Gastrocnemius medialis (tissue), 4 donors: ENCODE measurements around the gene RPS18. TPM values are rescaled to one million over a fixed set of nuclear protein-coding genes. Genes with fewer than 3 reads are reported as not detected.
"Not testable (repeated sequence)": the region's sequence is repeated elsewhere in the genome, so short reads cannot be mapped to it uniquely, and the experiment has no call there.

Source experiments
- ATAC-seq, 2 donors: fragments of 150-250 bp; one replicate each; pipeline ENCODE4 v1.9.1; 2016
- DNase-seq, 2 donors: peaks; one replicate each; pipeline ENCODE4 v3.0.0-alpha.2; 2019
- H3K27ac ChIP-seq, 4 donors: fragments of 200-600 bp; sonication (generic); 1 replicate in 1 of 4; 2 replicates in 3 of 4; pipeline ENCODE4 v1.5.1; 2016 to 2018; ENCODE audit warnings: mild to moderate bottlenecking in 2 of 4, moderate library complexity in 1 of 4
- H3K27me3 ChIP-seq, 3 donors: fragments of 200-600 bp; sonication (generic) in 2 of 3; 1 replicate in 1 of 3; 2 replicates in 2 of 3; pipeline versions ENCODE4 v1.5.1 to v1.6.0; 2016 to 2019; ENCODE audit warnings: mild to moderate bottlenecking in 1 of 3, moderate library complexity in 1 of 3
- H3K36me3 ChIP-seq, 2 donors: fragments of 200-600 bp; sonication (generic) in 1 of 2; one replicate each; pipeline ENCODE4 v1.5.1; 2017 to 2018
- H3K4me1 ChIP-seq, 2 donors: fragments of 200-600 bp; sonication (generic) in 1 of 2; one replicate each; pipeline ENCODE4 v1.5.1; 2016 to 2017; ENCODE audit warnings: mild to moderate bottlenecking in 2 of 2
- H3K4me3 ChIP-seq, 4 donors: fragments of 200-600 bp; sonication (generic) in 3 of 4; 1 replicate in 1 of 4; 2 replicates in 3 of 4; pipeline ENCODE4 v1.5.1; 2016 to 2019; ENCODE audit warnings: mild to moderate bottlenecking in 2 of 4
- H3K9me3 ChIP-seq, 3 donors: fragments of 200-600 bp; sonication (generic) in 2 of 3; 1 replicate in 1 of 3; 2 replicates in 2 of 3; pipeline ENCODE4 v1.5.1; 2016 to 2019
- CTCF ChIP-seq, 5 experiments: fragments of 450-650 bp in 3 of 5; fragments of 200-600 bp in 2 of 5; sonication (generic) in 2 of 5; IDR thresholded peaks in 4 of 5; conservative IDR thresholded peaks in 1 of 5; 1 replicate in 4 of 5; 2 replicates in 1 of 5; pipeline ENCODE4 v1.5.1; 2016 to 2019; ENCODE audit warnings: antibody characterized with exemption in 5 of 5, mild to moderate bottlenecking in 3 of 5, moderate library complexity in 3 of 5
- POLR2A ChIP-seq, 2 donors: fragments of 450-650 bp; IDR thresholded peaks; one replicate each; pipeline ENCODE4 v1.6.1; 2017; ENCODE audit warnings: antibody characterized with exemption in 2 of 2, mild to moderate bottlenecking in 2 of 2, moderate library complexity in 2 of 2
- in situ Hi-C, 4 donors: fragments of 200-750 bp; cut with MboI; loops; one replicate each; pipeline versions ENCODE4 v1.15.0 to v1.8.0; 2017; ENCODE audit warnings: low sequenced_read_pairs in 4 of 4
- intact Hi-C: fragments of 100-400 bp; cut with DNase I; formaldehyde crosslinking; loops from one replicate; pipeline ENCODE4 v1.15.1; 2023; ENCODE audit warnings: low total_unique reads
- total RNA-seq, 4 donors: library from RNA; depleted of rRNA; stranded (reverse); fragments of >200 nt; gene quantifications; one replicate each; pipeline versions ENCODE4 v1.1.0 to v1.2.3, GENCODE V29; 2016

RPS18 gene
- total RNA-seq, 4 donors from 2014 or later, result 1,834 to 2,142 (median 2,010) TPM

- Histone ChIP-seq H3K27ac (no peak overlapping the region), H3K27me3 (no peaks in the 10 kb centered on the region), H3K9me3 (no peaks in the 10 kb centered on the region), H3K4me3 (no peak overlapping the region), H3K4me1 (peaks cover 55 to 70% of the 10 kb centered on the region in 2 donors), H3K36me3 (peaks cover 0 to 45% of the 10 kb centered on the region in 2 donors)
- DNase-seq (no peak), ATAC-seq (no peak)
- in situ Hi-C loops, result no loop called here
- TF ChIP-seq POLR2A (IDR thresholded peaks at IDR 0.05), result no peak
- no peak for TF ChIP-seq CTCF (IDR thresholded peaks at IDR 0.05 in 4 of 5, conservative IDR thresholded peaks at IDR 0.05 in 1 of 5)
- intact Hi-C loops, result loop anchor here (2.0 to 10.0 kb wide), 3 partner anchors 25 to 1099 kb away; partner anchors contain the start of genes AGPAT1, RING1 and RNF5
These were observed 2.3 kb downstream of the RPS18 start for GRCh38 chr6:33273924-33274902.

- H3K4me3 ChIP-seq, result peak overlapping the region in 3 of 4 donors; percentile 61 to 64 (median 63)
- not testable (repeated sequence) for ATAC-seq, H3K27me3 ChIP-seq, H3K9me3 ChIP-seq, DNase-seq
- peaks cover 0 to 50% of the 10 kb centered on the region in 2 donors for H3K36me3 ChIP-seq
- peaks cover 48 to 69% of the 10 kb centered on the region in 2 donors for H3K4me1 ChIP-seq
- intact Hi-C loops, result loop anchor here (10.0 kb wide), 1 partner anchor 1101 kb away; the partner anchor contains the start of genes AGPAT1 and RNF5
- H3K27ac ChIP-seq, result peak overlapping the region in 3 of 4 donors; percentile 71 to 82 (median 81)
- in situ Hi-C loops, result loop anchor here in 1 of 4 donors (25.0 kb wide), 1 partner anchor 1414 kb away; the partner anchor contains the start of gene NEU1
These were observed 4.1 kb downstream of the RPS18 start for GRCh38 chr6:33275795-33276580.

- peaks cover 0 to 50% of the 10 kb centered on the region in 2 donors for H3K36me3 ChIP-seq
- peak overlapping the region; percentile 56 to 64 (median 62) for H3K4me3 ChIP-seq
- intact Hi-C loops (loop anchor here (10.0 kb wide), 1 partner anchor 1102 kb away; the partner anchor contains the start of genes AGPAT1 and RNF5), in situ Hi-C loops (loop anchor here in 1 of 4 donors (25.0 kb wide), 1 partner anchor 1414 kb away; the partner anchor contains the start of gene NEU1)
- TF ChIP-seq CTCF (IDR thresholded peaks at IDR 0.05 in 4 of 5, conservative IDR thresholded peaks at IDR 0.05 in 1 of 5) (no peak), POLR2A (IDR thresholded peaks at IDR 0.05) (no peak)
- peaks cover 47 to 68% of the 10 kb centered on the region in 2 donors for H3K4me1 ChIP-seq
- DNase-seq (no peak), ATAC-seq (no peak)
- no peaks in the 10 kb centered on the region for H3K9me3 ChIP-seq
- H3K27me3 ChIP-seq, result no peaks in the 10 kb centered on the region
- H3K27ac ChIP-seq, result peak overlapping the region; percentile 70 to 82 (median 76)
These were observed 4.6 kb downstream of the RPS18 start for GRCh38 chr6:33276581-33276863.

- peaks cover 0 to 54% of the 10 kb centered on the region in 2 donors for H3K36me3 ChIP-seq
- DNase-seq (peak in 1 of 2 donors; percentile 61), ATAC-seq (peak; percentile 39 to 53)
- peak within 1 kb of the TSS; percentile 56 to 64 (median 62) for H3K4me3 ChIP-seq
- intact Hi-C loops (loop anchor here (1.0 to 10.0 kb wide), 3 partner anchors 22 to 1102 kb away; partner anchors contain the start of genes AGPAT1 and RNF5), in situ Hi-C loops (loop anchor here in 1 of 4 donors (25.0 kb wide), 1 partner anchor 1415 kb away; the partner anchor contains the start of gene NEU1)
- H3K27me3 ChIP-seq, result no peaks in the 10 kb centered on the region
- peak within 1 kb of the TSS; percentile 70 to 82 (median 76) for H3K27ac ChIP-seq
- TF ChIP-seq CTCF (IDR thresholded peaks at IDR 0.05 in 4 of 5, conservative IDR thresholded peaks at IDR 0.05 in 1 of 5), result peak; percentile 53 to 69 (median 60)
- TF ChIP-seq POLR2A (IDR thresholded peaks at IDR 0.05), result peak in 1 of 2 donors; percentile 24
- H3K4me1 ChIP-seq, result peaks cover 47 to 68% of the 10 kb centered on the region in 2 donors
- no peaks in the 10 kb centered on the region for H3K9me3 ChIP-seq
These were observed 5.2 kb downstream of the RPS18 start, which contains the start of gene B3GALT4 for GRCh38 chr6:33276864-33277662. B3GALT4 (plus strand) TSS chr6:33277123; CDS start chr6:33277420, 297 bp downstream.
